ENCODE data around the gene RTKN2. TPM values are rescaled to one million over a fixed set of nuclear protein-coding genes. Genes with fewer than 3 reads are reported as not detected.
A peak's percentile ranks its signal among the peaks of the same experiment; 100 is the strongest.

The RTKN2 gene
- polyA plus RNA-seq, 3 donors, result 0.07 to 0.08 TPM; not detected in 1

DNA sequence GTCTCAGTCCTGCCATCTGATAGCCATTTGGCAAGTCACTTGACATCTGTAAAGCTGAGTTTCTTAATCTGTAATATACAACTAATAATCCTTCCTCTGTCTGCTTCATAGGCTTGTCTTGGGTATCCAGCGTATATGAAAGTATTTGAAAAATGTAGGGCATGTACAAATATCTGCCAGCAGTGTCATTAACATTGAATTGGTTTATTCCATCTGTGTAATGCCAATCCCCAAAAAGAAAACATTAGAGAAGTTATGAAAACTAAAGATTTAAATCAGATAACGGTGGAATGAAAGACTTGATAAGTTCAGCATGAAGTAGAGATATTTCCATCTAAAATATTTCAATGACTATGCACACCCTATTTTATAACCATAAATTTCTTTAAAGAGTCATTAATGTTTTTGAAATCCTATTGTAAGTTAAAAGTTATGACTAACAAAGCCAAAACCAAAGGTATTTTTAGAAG lies 9.8 kb upstream of the RTKN2 start:
- intact Hi-C loops (cut with micrococcal nuclease), result no loop called here
- no CpG with 5 or more reads among the region's 2 CpGs for WGBS (ENCODE audit: insufficient coverage)
- Histone ChIP-seq H3K9me3 (replicated peaks in 1 of 2; ENCODE audit: control insufficient read depth in 1 of 2, insufficient read depth in 1 of 2, low read length in 2 of 2) (peaks cover 0 to 5% of the 10 kb centered on the region in 2 donors), H3K27ac (ENCODE audit: low read depth in 1 of 2, low read length in 2 of 2) (no peak overlapping the region), H3K79me2 (ENCODE audit: insufficient read depth, low read length) (no peaks in the 10 kb centered on the region), H3K27me3 (ENCODE audit: control insufficient read depth in 2 of 2, insufficient read depth in 2 of 2, low read length in 2 of 2) (no peaks in the 10 kb centered on the region), H3K4me1 (ENCODE audit: control insufficient read depth in 1 of 2, insufficient read depth in 2 of 2, low read length in 2 of 2) (no peaks in the 10 kb centered on the region), H3K4me3 (replicated peaks in 1 of 3; ENCODE audit: low read depth in 2 of 3, low read length in 3 of 3) (no peak overlapping the region), H3K9ac (ENCODE audit: insufficient read depth, low read length, poor library complexity, severe bottlenecking) (no peak overlapping the region), H3K36me3 (replicated peaks in 1 of 2; ENCODE audit: control insufficient read depth in 1 of 2, insufficient read depth in 2 of 2, low read length in 2 of 2) (no peaks in the 10 kb centered on the region), H2AFZ (ENCODE audit: insufficient read depth, low read depth, low read length, poor library complexity, severe bottlenecking) (no peak overlapping the region), H3K4me2 (replicated peaks; ENCODE audit: extremely low read depth, low read length, poor library complexity, severe bottlenecking) (no peak overlapping the region), H4K20me1 (ENCODE audit: insufficient read depth, low read length) (no peaks in the 10 kb centered on the region)
- TF ChIP-seq, protein P1, sequence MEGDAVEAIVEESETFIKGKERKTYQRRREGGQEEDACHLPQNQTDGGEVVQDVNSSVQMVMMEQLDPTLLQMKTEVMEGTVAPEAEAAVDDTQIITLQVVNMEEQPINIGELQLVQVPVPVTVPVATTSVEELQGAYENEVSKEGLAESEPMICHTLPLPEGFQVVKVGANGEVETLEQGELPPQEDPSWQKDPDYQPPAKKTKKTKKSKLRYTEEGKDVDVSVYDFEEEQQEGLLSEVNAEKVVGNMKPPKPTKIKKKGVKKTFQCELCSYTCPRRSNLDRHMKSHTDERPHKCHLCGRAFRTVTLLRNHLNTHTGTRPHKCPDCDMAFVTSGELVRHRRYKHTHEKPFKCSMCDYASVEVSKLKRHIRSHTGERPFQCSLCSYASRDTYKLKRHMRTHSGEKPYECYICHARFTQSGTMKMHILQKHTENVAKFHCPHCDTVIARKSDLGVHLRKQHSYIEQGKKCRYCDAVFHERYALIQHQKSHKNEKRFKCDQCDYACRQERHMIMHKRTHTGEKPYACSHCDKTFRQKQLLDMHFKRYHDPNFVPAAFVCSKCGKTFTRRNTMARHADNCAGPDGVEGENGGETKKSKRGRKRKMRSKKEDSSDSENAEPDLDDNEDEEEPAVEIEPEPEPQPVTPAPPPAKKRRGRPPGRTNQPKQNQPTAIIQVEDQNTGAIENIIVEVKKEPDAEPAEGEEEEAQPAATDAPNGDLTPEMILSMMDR (IDR thresholded peaks at IDR 0.05), result no peak
- H3K36me3 Mint-ChIP-seq, result no peaks in the 10 kb centered on the region
- H3K27me3 Mint-ChIP-seq (ENCODE audit: low read depth in 3 of 3), result no peaks in the 10 kb centered on the region
- no peak overlapping the region for H3K27ac Mint-ChIP-seq
- H3K4me1 Mint-ChIP-seq, result no peaks in the 10 kb centered on the region
- H3K4me3 Mint-ChIP-seq, result no peak overlapping the region
- peaks cover 0 to 8% (median 2%) of the 10 kb centered on the region in 7 donors for H3K9me3 Mint-ChIP-seq
- DNase-seq, result no peak

DNA sequence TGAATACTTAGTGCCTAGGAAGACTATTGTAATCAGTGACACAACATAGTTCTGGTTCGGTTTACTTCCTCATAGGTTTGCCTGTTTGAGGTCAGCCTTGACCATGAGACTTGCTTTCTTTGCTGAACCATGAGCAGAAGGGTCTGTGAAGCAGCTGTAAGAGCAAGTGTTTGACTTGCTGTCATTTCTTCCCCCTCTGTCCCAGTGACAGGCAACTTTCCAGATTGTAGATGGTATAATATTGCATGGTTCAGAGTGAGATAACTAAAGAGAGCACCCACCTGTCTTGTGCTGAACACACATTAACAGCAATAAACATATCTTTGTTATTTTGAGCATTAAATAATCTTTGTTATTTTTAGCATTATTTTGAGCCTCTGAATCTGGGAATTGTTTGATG lies 9.3 kb upstream of the RTKN2 start:
- Mint-ChIP-seq H3K4me1 (no peaks in the 10 kb centered on the region), H3K36me3 (no peaks in the 10 kb centered on the region), H3K27ac (no peak overlapping the region), H3K9me3 (peaks cover 0 to 8% (median 2%) of the 10 kb centered on the region in 7 donors), H3K27me3 (ENCODE audit: low read depth in 3 of 3) (no peaks in the 10 kb centered on the region), H3K4me3 (no peak overlapping the region)
- no peaks in the 10 kb centered on the region for H3K36me3 ChIP-seq (replicated peaks in 1 of 2; ENCODE audit: control insufficient read depth in 1 of 2, insufficient read depth in 2 of 2, low read length in 2 of 2)
- no peaks in the 10 kb centered on the region for H3K27me3 ChIP-seq (ENCODE audit: control insufficient read depth in 2 of 2, insufficient read depth in 2 of 2, low read length in 2 of 2)
- H3K4me2 ChIP-seq (replicated peaks; ENCODE audit: extremely low read depth, low read length, poor library complexity, severe bottlenecking), result no peak overlapping the region
- H3K4me1 ChIP-seq (ENCODE audit: control insufficient read depth in 1 of 2, insufficient read depth in 2 of 2, low read length in 2 of 2), result no peaks in the 10 kb centered on the region
- peaks cover 0 to 5% of the 10 kb centered on the region in 2 donors for H3K9me3 ChIP-seq (replicated peaks in 1 of 2; ENCODE audit: control insufficient read depth in 1 of 2, insufficient read depth in 1 of 2, low read length in 2 of 2)
- H2AFZ ChIP-seq (ENCODE audit: insufficient read depth, low read depth, low read length, poor library complexity, severe bottlenecking), result no peak overlapping the region
- no peaks in the 10 kb centered on the region for H4K20me1 ChIP-seq (ENCODE audit: insufficient read depth, low read length)
- intact Hi-C loops (cut with micrococcal nuclease), result no loop called here
- TF ChIP-seq, protein P1 (IDR thresholded peaks at IDR 0.05), result no peak
- no peak overlapping the region for H3K9ac ChIP-seq (ENCODE audit: insufficient read depth, low read length, poor library complexity, severe bottlenecking)
- DNase-seq, result peak in 1 of 3 donors; percentile 4
- H3K4me3 ChIP-seq (replicated peaks in 1 of 3; ENCODE audit: low read depth in 2 of 3, low read length in 3 of 3), result no peak overlapping the region
- H3K79me2 ChIP-seq (ENCODE audit: insufficient read depth, low read length), result no peaks in the 10 kb centered on the region
- no peak overlapping the region for H3K27ac ChIP-seq (ENCODE audit: low read depth in 1 of 2, low read length in 2 of 2)
- no CpG with 5 or more reads among the region's 1 CpG for WGBS (ENCODE audit: insufficient coverage)

All from CD14-positive monocyte (primary cell).